Common myeloid progenitor, CD34-positive (primary cell): Measurements from ENCODE around the gene TBX20.
A peak's percentile ranks its signal among the peaks of the same experiment; 100 is the strongest.
"Not testable (repeated sequence)": the region's sequence is repeated elsewhere in the genome, so short reads cannot be mapped to it uniquely, and the experiment has no call there.

Experiments used
- CTCF ChIA-PET: fragments of 350-600 bp; sonication (Branson Sonifier 250); formaldehyde crosslinking; loops from one replicate; lab custom pipeline; 2021; ENCODE audit warnings: antibody characterized with exemption; lab: Charles Lee
- POLR2A ChIA-PET: fragments of 350-600 bp; sonication (Branson Sonifier 250); formaldehyde crosslinking; loops from one replicate; lab custom pipeline; 2021; ENCODE audit warnings: antibody characterized with exemption; lab: Charles Lee
- DNase-seq, 3 donors: peaks; one replicate each; pipeline versions ENCODE4 v3.0.0 to v3.0.0-alpha.2; 2013
- H3K27ac ChIP-seq, 2 experiments: 1 replicate in 1 of 2; 2 replicates in 1 of 2; pipeline ENCODE4 v1.7.0; 2013; ENCODE audit warnings: inconsistent platforms in 2 of 2, low read length in 2 of 2, mild to moderate bottlenecking in 2 of 2, low read depth in 1 of 2, moderate library complexity in 1 of 2; ENCODE audit not compliant: severe bottlenecking in 2 of 2, insufficient read depth in 1 of 2, poor library complexity in 1 of 2
- H3K27me3 ChIP-seq, 5 experiments: replicated peaks in 2 of 5; 1 replicate in 3 of 5; 2 replicates in 2 of 5; pipeline versions ENCODE4 v1.6.1 to v1.7.0; 2013; ENCODE audit warnings: low read length in 4 of 5, mild to moderate bottlenecking in 2 of 5, moderate library complexity in 2 of 5, inconsistent platforms in 1 of 5; ENCODE audit not compliant: insufficient read depth in 5 of 5, control insufficient read depth in 4 of 5
- H3K36me3 ChIP-seq, 4 experiments: 1 replicate in 2 of 4; 2 replicates in 2 of 4; pipeline versions ENCODE4 v1.6.1 to v1.7.0; 2013; ENCODE audit warnings: low read length in 3 of 4, control low read depth in 1 of 4, mild to moderate bottlenecking in 1 of 4; ENCODE audit not compliant: control insufficient read depth in 4 of 4, insufficient read depth in 4 of 4
- H3K4me1 ChIP-seq, 4 experiments: 1 replicate in 3 of 4; 2 replicates in 1 of 4; pipeline versions ENCODE4 v1.6.1 to v1.7.1; 2013; ENCODE audit warnings: low read length in 3 of 4, mild to moderate bottlenecking in 3 of 4, control low read depth in 1 of 4, inconsistent platforms in 1 of 4, moderate library complexity in 1 of 4; ENCODE audit not compliant: control insufficient read depth in 4 of 4, insufficient read depth in 4 of 4; ENCODE audit errors: control extremely low read depth in 1 of 4
- H3K4me3 ChIP-seq, 7 experiments: 1 replicate in 4 of 7; 2 replicates in 3 of 7; pipeline versions ENCODE4 v1.5.1 to v1.7.0; 2013; ENCODE audit warnings: mild to moderate bottlenecking in 7 of 7, low read length in 6 of 7, moderate library complexity in 6 of 7, inconsistent platforms in 2 of 7, low read depth in 2 of 7, control low read depth in 1 of 7; ENCODE audit not compliant: insufficient read depth in 4 of 7, control insufficient read depth in 1 of 7; ENCODE audit errors: extremely low read depth in 1 of 7
- H3K9me3 ChIP-seq, 5 experiments: 1 replicate in 4 of 5; 2 replicates in 1 of 5; pipeline versions ENCODE4 v1.6.1 to v1.7.1; 2013; ENCODE audit warnings: low read length in 4 of 5, mild to moderate bottlenecking in 2 of 5, inconsistent platforms in 1 of 5, low read depth in 1 of 5, moderate library complexity in 1 of 5; ENCODE audit not compliant: control insufficient read depth in 4 of 5, insufficient read depth in 2 of 5; ENCODE audit errors: control extremely low read depth in 1 of 5
- WGBS: methylation state at CpG from one replicate; pipeline ENCODE4 v1.1.5; 2013; ENCODE audit not compliant: insufficient coverage; 5-methylcytosine and 5-hydroxymethylcytosine counted together

TBX20 gene

GRCh38 chr7:35185578-35185907 lies 68.4 kb downstream of the TBX20 start:
- H3K36me3 ChIP-seq, CTCF ChIA-PET, POLR2A ChIA-PET, H3K27ac ChIP-seq, H3K9me3 ChIP-seq: not testable (repeated sequence)
- H3K27me3 ChIP-seq = peaks cover 0 to 30% (median 4%) of the 10 kb centered on the region in 5 experiments
- peak overlapping the region in 4 of 7 experiments; percentile 40 to 66 (median 60) for H3K4me3 ChIP-seq
- WGBS = 0% methylated on average over 5 of the region's 14 CpGs
- peaks cover 0 to 14% (median 11%) of the 10 kb centered on the region in 4 experiments for H3K4me1 ChIP-seq
- DNase-seq = peak in 1 of 3 donors; percentile 2

- Histone ChIP-seq H3K4me1 (peaks cover 0 to 14% (median 11%) of the 10 kb centered on the region in 4 experiments), H3K27me3 (peaks cover 0 to 30% (median 4%) of the 10 kb centered on the region in 5 experiments)
- H3K4me3 ChIP-seq, H3K27ac ChIP-seq, DNase-seq, H3K9me3 ChIP-seq, POLR2A ChIA-PET, CTCF ChIA-PET, H3K36me3 ChIP-seq: not testable (repeated sequence)
- 76% methylated on average over 3 of the region's 5 CpGs for WGBS
Observed at GRCh38 chr7:35184961-35185360, 68.9 kb downstream of the TBX20 start.

- H3K9me3 ChIP-seq, H3K27ac ChIP-seq, CTCF ChIA-PET, H3K4me3 ChIP-seq, H3K36me3 ChIP-seq, DNase-seq, POLR2A ChIA-PET: not testable (repeated sequence)
- H3K4me1 ChIP-seq = peaks cover 0 to 14% (median 11%) of the 10 kb centered on the region in 4 experiments
- H3K27me3 ChIP-seq = peaks cover 0 to 30% (median 4%) of the 10 kb centered on the region in 5 experiments
- whole genome bisulfite sequencing = 71% methylated on average over 1 of the region's 5 CpGs
Observed at GRCh38 chr7:35183873-35184503, 69.9 kb downstream of the TBX20 start.

- H3K4me1 ChIP-seq, H3K27ac ChIP-seq, H3K36me3 ChIP-seq, CTCF ChIA-PET, DNase-seq, POLR2A ChIA-PET, H3K9me3 ChIP-seq, H3K4me3 ChIP-seq: not testable (repeated sequence)
- H3K27me3 ChIP-seq = peaks cover 0 to 12% (median 4%) of the 10 kb centered on the region in 5 experiments
- WGBS = no CpG with 5 or more reads among the region's 6 CpGs
Observed at GRCh38 chr7:35180665-35181064, 73.2 kb downstream of the TBX20 start.

- DNase-seq = peak in 2 of 3 donors; percentile 40 to 71
- H3K4me1 ChIP-seq, H3K27me3 ChIP-seq, H3K36me3 ChIP-seq, H3K4me3 ChIP-seq, H3K27ac ChIP-seq, POLR2A ChIA-PET, H3K9me3 ChIP-seq, CTCF ChIA-PET: not testable (repeated sequence)
- no CpG with 5 or more reads among the region's 2 CpGs for WGBS
Observed at GRCh38 chr7:35173176-35173575, 80.7 kb downstream of the TBX20 start.

GRCh38 chr7:35172131-35172530 lies 81.8 kb downstream of the TBX20 start:
- H3K36me3 ChIP-seq, H3K4me3 ChIP-seq, CTCF ChIA-PET, H3K4me1 ChIP-seq, POLR2A ChIA-PET, H3K9me3 ChIP-seq, H3K27ac ChIP-seq, H3K27me3 ChIP-seq: not testable (repeated sequence)
- no CpG with 5 or more reads among the region's 4 CpGs for WGBS
- DNase-seq = peak in 2 of 3 donors; percentile 33 to 54

- H3K27ac ChIP-seq, H3K27me3 ChIP-seq, H3K4me3 ChIP-seq, H3K4me1 ChIP-seq, DNase-seq, CTCF ChIA-PET, H3K9me3 ChIP-seq, H3K36me3 ChIP-seq, POLR2A ChIA-PET: not testable (repeated sequence)
Observed at GRCh38 chr7:35167658-35168057, 86.2 kb downstream of the TBX20 start.
